Uterus (tissue), 4 donors: ENCODE measurements around the gene KIF26B. TPM values are rescaled to one million over a fixed set of nuclear protein-coding genes. Genes with fewer than 3 reads are reported as not detected.

Experiments used
- DNase-seq, 2 donors: peaks; one replicate each; pipeline ENCODE4 v3.0.0-alpha.2; 2019 to 2020
- H3K27ac ChIP-seq, 2 donors: fragments of 200-600 bp; sonication (generic); 1 replicate in 1 of 2; 2 replicates in 1 of 2; pipeline ENCODE4 v1.5.1; 2016 to 2018
- H3K27me3 ChIP-seq, 2 donors: fragments of 200-600 bp; sonication (generic); one replicate each; pipeline ENCODE4 v1.5.1; 2018 to 2019; ENCODE audit warnings: control low read depth in 1 of 2
- H3K36me3 ChIP-seq, 2 donors: fragments of 200-600 bp; sonication (generic); one replicate each; pipeline ENCODE4 v1.5.1; 2019; ENCODE audit warnings: control low read depth in 1 of 2
- H3K4me1 ChIP-seq, 2 donors: fragments of 200-600 bp; sonication (generic); one replicate each; pipeline ENCODE4 v1.5.1; 2018 to 2019; ENCODE audit warnings: control low read depth in 1 of 2
- H3K4me3 ChIP-seq, 2 donors: fragments of 200-600 bp; sonication (generic); 1 replicate in 1 of 2; 2 replicates in 1 of 2; pipeline ENCODE4 v1.5.1; 2018 to 2019; ENCODE audit warnings: mild to moderate bottlenecking in 1 of 2
- H3K9me3 ChIP-seq, 2 donors: fragments of 200-600 bp; sonication (generic); one replicate each; pipeline ENCODE4 v1.5.1; 2019; ENCODE audit warnings: control low read depth in 1 of 2
- CTCF ChIP-seq, 4 experiments: fragments of 200-600 bp in 2 of 4; fragments of 450-650 bp in 2 of 4; sonication (generic) in 2 of 4; IDR thresholded peaks; one replicate each; pipeline ENCODE4 v1.5.1; 2016 to 2019; ENCODE audit warnings: antibody characterized with exemption in 4 of 4, mild to moderate bottlenecking in 2 of 4, moderate library complexity in 1 of 4
- POLR2A ChIP-seq, 2 donors: fragments of 450-650 bp; IDR thresholded peaks; one replicate each; pipeline ENCODE4 v1.6.1; 2016; ENCODE audit warnings: antibody characterized with exemption in 2 of 2, mild to moderate bottlenecking in 1 of 2, moderate library complexity in 1 of 2
- intact Hi-C: fragments of 100-400 bp; cut with DNase I; formaldehyde crosslinking; loops from one replicate; pipeline ENCODE4 v1.15.1; 2023; ENCODE audit warnings: low total_unique reads
- total RNA-seq, 4 donors: library from RNA; depleted of rRNA in 3 of 4; stranded (reverse); fragments of >200 nt in 3 of 4; gene quantifications; one replicate each; pipeline versions ENCODE4 v1.1.0 to v1.2.4, GENCODE V29; 2014 to 2023
- donor health status: DM: yes; HTN: yes; CAD: no.

KIF26B gene
- total RNA-seq, 4 donors from 2014 or later, result 0.27 to 17.4 (median 1.3) TPM; not detected in 1

- DNase-seq, result no peak
- Histone ChIP-seq H3K27me3 (no peaks in the 10 kb centered on the region), H3K27ac (no peak overlapping the region), H3K36me3 (no peaks in the 10 kb centered on the region), H3K4me1 (no peaks in the 10 kb centered on the region), H3K4me3 (no peak overlapping the region), H3K9me3 (no peaks in the 10 kb centered on the region)
- TF ChIP-seq CTCF (IDR thresholded peaks at IDR 0.05), result no peak
- no peak for TF ChIP-seq POLR2A (IDR thresholded peaks at IDR 0.05)
- intact Hi-C loops, result no loop called here
Measured at GRCh38 chr1:245558069-245558468, 403.3 kb downstream of the KIF26B start.

- DNase-seq, result no peak
- Histone ChIP-seq H3K9me3 (no peaks in the 10 kb centered on the region), H3K27ac (no peak overlapping the region), H3K4me1 (no peaks in the 10 kb centered on the region), H3K36me3 (no peaks in the 10 kb centered on the region), H3K27me3 (no peaks in the 10 kb centered on the region), H3K4me3 (no peak overlapping the region)
- no peak for TF ChIP-seq POLR2A (IDR thresholded peaks at IDR 0.05)
- no peak for TF ChIP-seq CTCF (IDR thresholded peaks at IDR 0.05)
- intact Hi-C loops, result no loop called here
Measured at GRCh38 chr1:245560316-245560859, 405.6 kb downstream of the KIF26B start.

GRCh38 chr1:245561665-245562234 is 407.0 kb downstream of the KIF26B start:
- DNase-seq, result no peak
- H3K27me3 ChIP-seq, result no peaks in the 10 kb centered on the region
- no peak overlapping the region for H3K4me3 ChIP-seq
- H3K27ac ChIP-seq, result no peak overlapping the region
- H3K4me1 ChIP-seq, result no peaks in the 10 kb centered on the region
- intact Hi-C loops, result no loop called here
- no peaks in the 10 kb centered on the region for H3K36me3 ChIP-seq
- TF ChIP-seq POLR2A (IDR thresholded peaks at IDR 0.05) (no peak), CTCF (IDR thresholded peaks at IDR 0.05) (no peak)
- H3K9me3 ChIP-seq, result no peaks in the 10 kb centered on the region

GRCh38 chr1:245566134-245566533 is 411.3 kb downstream of the KIF26B start:
- H3K4me1 ChIP-seq, result no peaks in the 10 kb centered on the region
- H3K27me3 ChIP-seq, result no peaks in the 10 kb centered on the region
- intact Hi-C loops, result no loop called here
- no peak for DNase-seq
- no peak overlapping the region for H3K4me3 ChIP-seq
- H3K27ac ChIP-seq, result no peak overlapping the region
- TF ChIP-seq CTCF (IDR thresholded peaks at IDR 0.05), result no peak
- no peak for TF ChIP-seq POLR2A (IDR thresholded peaks at IDR 0.05)
- no peaks in the 10 kb centered on the region for H3K36me3 ChIP-seq
- H3K9me3 ChIP-seq, result no peaks in the 10 kb centered on the region

GRCh38 chr1:245566952-245567351 is 412.2 kb downstream of the KIF26B start:
- DNase-seq, result no peak
- H3K4me1 ChIP-seq, result no peaks in the 10 kb centered on the region
- no peaks in the 10 kb centered on the region for H3K36me3 ChIP-seq
- H3K4me3 ChIP-seq, result no peak overlapping the region
- intact Hi-C loops, result no loop called here
- no peak overlapping the region for H3K27ac ChIP-seq
- TF ChIP-seq CTCF (IDR thresholded peaks at IDR 0.05) (no peak), POLR2A (IDR thresholded peaks at IDR 0.05) (no peak)
- no peaks in the 10 kb centered on the region for H3K9me3 ChIP-seq
- H3K27me3 ChIP-seq, result no peaks in the 10 kb centered on the region
